OCI-M2 (cell line): ENCODE data around the gene MYO1D.
"Not testable (repeated sequence)": the region's sequence is repeated elsewhere in the genome, so short reads cannot be mapped to it uniquely, and the experiment has no call there.

Source experiments
- DNase-seq: peaks from one replicate; lab custom pipeline; 2025; ENCODE audit not compliant: unreplicated experiment; lab: John Stamatoyannopoulos, UW

Gene MYO1D

GRCh38 chr17:32551186-32551955 lies 325.6 kb downstream of the MYO1D start:
- DNase-seq: no peak

- DNase-seq: no peak
These were observed 327.4 kb downstream of the MYO1D start for GRCh38 chr17:32549559-32549958.

GRCh38 chr17:32546031-32546444 lies 330.9 kb downstream of the MYO1D start:
- DNase-seq: no peak

GRCh38 chr17:32542186-32542585 lies 334.7 kb downstream of the MYO1D start:
- no peak for DNase-seq

- no peak for DNase-seq
These were observed 335.3 kb downstream of the MYO1D start for GRCh38 chr17:32541640-32542039.

- no peak for DNase-seq
These were observed 339.9 kb downstream of the MYO1D start for GRCh38 chr17:32536736-32537643.

- no peak for DNase-seq
These were observed 343.6 kb downstream of the MYO1D start for GRCh38 chr17:32533296-32533695.

- DNase-seq: no peak
These were observed 347.3 kb downstream of the MYO1D start for GRCh38 chr17:32529604-32530003.

- DNase-seq: no peak
These were observed 348.1 kb downstream of the MYO1D start for GRCh38 chr17:32528825-32529224.

- no peak for DNase-seq
These were observed 349.8 kb downstream of the MYO1D start for GRCh38 chr17:32527146-32527545.

GRCh38 chr17:32525122-32525521 lies 351.8 kb downstream of the MYO1D start:
- no peak for DNase-seq

GRCh38 chr17:32524553-32524880 lies 352.4 kb downstream of the MYO1D start:
- not testable (repeated sequence) for DNase-seq

- DNase-seq: no peak
These were observed 352.9 kb downstream of the MYO1D start for GRCh38 chr17:32523827-32524552.

- no peak for DNase-seq
These were observed 353.8 kb downstream of the MYO1D start for GRCh38 chr17:32523017-32523680.

GRCh38 chr17:32520737-32521404 lies 356.1 kb downstream of the MYO1D start:
- DNase-seq: no peak

GRCh38 chr17:32520104-32520701 lies 356.7 kb downstream of the MYO1D start:
- no peak for DNase-seq

GRCh38 chr17:32519228-32520103 lies 357.5 kb downstream of the MYO1D start:
- no peak for DNase-seq

GRCh38 chr17:32518646-32519227 lies 358.2 kb downstream of the MYO1D start:
- DNase-seq: no peak

- DNase-seq: no peak
These were observed 358.9 kb downstream of the MYO1D start for GRCh38 chr17:32517982-32518381.
